NCI-H82 (cell line): ENCODE results near the gene E2F2.

ENCODE experiments used
- DNase-seq: peaks from one replicate; lab custom pipeline; 2025; lab: John Stamatoyannopoulos, UW

The E2F2 gene

DNA sequence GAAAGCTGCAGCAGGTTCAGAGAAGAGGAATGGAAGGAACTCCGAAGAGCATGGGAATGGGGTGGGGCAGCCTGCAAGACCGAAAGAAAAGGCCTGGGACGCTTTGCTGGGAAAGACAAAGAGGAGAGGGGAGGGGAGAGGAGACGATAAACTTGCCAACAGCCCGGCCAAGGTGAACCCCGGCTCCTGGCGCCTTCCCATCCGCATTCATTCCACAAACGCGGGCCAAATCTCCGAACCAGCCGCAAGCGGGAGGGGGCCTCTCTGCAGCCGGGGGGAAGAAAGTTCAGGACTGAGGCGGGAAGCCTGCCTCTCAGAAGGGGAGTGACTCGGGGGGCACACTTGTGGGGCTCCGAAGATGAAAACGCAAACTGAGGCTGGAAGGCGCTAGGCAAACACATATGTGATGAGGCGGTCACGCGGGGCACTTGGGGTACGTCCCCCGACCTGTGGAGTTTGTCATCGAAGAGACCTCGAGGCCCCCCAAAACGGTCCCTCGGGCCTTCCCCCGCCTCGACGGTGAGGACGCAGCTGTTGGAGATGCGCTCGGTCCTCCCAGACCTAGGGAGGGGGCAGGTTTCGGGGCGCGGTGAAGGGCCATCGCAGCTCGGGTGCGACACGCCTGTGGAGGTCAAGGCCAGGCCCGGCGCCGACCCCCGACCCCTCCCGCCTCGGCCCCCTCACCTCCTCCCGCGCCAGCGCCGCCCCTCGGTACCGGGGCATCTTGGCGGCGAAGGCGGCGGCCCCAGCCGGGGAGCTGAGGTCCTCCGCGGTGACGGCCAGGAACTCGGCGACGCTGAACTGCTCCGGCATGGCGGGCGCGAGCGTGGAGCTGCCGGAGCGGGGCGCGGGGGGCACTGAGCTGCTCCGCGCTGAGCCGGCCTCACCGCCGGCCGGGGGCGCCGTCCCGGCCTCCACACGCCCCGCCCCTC is 47.4 kb downstream of the E2F2 start, which contains the start of gene ASAP3:
TSS of gene ASAP3 (minus strand) at position 859 of the 932 bp plus-strand sequence. CDS start at position 813, 46 bp downstream.
- DNase-seq = no peak

DNA sequence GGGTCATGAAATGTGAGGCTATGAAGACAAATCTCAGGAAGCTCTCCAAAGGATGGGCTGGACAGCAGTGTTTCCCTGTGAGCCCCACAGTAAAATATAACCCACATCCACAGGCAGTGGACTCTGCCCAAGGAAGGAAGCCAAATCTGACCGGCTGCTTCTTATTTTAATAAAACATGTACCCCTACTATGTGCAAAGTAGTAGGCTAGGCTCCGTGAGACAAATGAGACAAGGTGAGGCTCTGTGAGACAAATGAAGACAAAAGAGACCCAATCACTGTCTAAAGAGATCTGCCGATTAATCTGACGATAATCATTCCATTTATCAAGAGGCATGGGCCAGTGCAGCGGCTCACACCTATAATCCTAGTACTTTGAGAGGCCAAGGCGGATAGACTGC is 49.1 kb downstream of the E2F2 start:
- peak; percentile 30 for DNase-seq

DNA sequence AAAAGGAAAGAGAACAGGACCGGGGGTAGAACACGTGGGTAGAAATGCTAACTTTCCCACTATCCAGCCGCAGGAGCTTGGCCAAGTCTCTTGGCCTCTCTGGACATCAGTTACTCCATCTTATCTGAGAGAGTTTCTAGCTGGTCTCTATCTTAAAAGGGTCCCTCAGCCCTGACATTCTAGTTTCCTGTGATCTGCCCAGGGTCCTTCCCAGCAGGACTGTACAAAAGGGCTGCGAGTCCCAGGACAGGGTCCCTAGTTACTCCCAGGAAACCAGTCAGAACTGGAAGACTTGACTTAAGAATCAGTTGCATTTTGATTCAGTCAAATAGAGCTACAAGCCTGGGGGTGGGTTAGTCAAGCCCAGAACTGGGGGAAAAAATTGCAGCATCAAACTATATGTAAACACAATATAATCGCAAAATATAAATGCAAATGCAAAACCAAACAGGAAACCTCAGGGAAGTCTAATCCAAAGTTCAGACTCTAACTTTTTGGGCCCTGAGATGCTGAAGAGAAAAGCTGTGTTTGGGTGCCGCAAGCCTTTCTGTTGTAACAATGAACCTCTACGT is 49.9 kb downstream of the E2F2 start:
- no peak for DNase-seq

- no peak for DNase-seq
These were observed 50.6 kb downstream of the E2F2 start for GRCh38 chr1:23480187-23481025.

- no peak for DNase-seq
These were observed 51.4 kb downstream of the E2F2 start for GRCh38 chr1:23479666-23479941.

DNA sequence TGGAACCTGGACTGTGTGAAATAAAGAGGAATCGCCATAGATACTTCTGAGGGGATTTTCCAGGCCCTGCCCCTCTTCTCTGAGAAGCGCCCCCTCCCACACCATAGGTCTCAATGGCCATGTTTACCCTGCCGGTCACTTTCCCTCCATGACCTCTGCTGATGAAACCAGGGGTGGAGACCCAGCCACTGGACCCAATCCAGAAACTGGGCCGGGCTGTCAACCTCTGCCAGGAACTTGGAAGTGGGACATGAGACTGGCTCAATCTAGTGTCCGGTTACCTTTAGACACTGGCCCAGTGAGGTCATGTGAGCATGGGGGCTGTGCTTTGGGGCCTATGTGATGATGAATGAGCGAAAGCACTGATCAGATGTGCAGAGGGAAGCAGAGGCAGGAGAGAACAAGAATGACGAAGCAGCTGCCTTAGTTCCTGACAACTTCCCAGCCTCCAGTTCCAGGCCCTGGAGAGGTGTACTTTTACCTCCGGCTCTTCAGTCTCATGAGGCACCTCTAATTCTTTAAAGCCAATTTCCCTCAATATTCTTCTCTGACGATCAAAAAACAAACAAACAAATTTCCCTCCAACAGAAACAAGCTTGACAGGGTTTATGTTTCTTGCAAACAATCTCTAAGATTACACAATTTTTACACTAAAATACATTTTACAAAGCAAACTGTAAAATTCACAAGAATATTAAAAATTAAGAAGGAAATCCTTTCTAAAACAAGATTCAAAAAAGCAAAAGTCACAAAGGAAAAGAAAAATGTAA is 52.0 kb downstream of the E2F2 start:
- no peak for DNase-seq

GRCh38 chr1:23477359-23478144 is 53.5 kb downstream of the E2F2 start:
- DNase-seq = no peak

DNA sequence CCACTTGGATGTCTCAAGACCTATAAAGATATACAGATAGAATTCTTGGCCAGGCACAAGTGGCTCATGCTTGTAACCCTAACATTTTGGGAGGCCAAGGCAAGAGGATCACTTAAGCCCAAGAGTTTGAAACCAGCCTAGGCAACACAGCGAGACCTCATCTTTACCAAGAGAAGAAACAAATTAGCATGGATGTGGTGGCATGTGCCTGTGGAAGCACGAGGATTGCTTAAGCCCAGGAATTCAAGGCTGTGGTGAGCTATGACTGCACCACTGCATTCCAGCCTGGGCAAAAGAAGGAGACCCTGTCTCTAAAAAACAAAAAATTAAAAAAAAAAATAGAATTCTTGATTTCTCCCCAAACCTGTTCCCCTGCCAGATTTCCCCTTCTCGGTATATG is 55.4 kb downstream of the E2F2 start:
- DNase-seq = no peak

DNA sequence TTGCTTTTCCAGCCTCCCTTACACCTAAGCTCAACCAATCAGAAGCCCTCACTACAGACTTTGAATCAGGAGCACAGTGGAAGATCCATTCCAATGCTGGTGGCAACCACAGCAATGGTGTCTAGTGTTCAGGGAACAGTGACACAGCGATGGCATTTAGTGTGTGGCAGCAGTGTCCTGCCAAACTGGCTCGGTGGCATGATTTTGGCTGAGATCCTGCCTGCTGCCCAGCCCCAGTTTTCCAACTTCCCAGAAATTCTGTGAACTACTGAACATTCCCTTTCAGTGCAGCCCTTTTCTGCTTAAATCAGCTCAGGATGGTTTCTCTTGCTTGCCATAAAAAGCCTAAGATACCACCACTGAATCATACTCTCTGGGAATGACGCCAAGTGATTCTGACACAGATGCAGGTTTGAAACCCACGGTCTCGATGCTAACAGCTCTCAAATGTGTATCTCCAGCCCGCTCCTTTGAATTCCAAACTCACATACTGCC is 55.9 kb downstream of the E2F2 start:
- no peak for DNase-seq

GRCh38 chr1:23473037-23473800 is 57.8 kb downstream of the E2F2 start:
- DNase-seq = no peak

- DNase-seq = no peak
These were observed 58.5 kb downstream of the E2F2 start for GRCh38 chr1:23472351-23473036.

DNA sequence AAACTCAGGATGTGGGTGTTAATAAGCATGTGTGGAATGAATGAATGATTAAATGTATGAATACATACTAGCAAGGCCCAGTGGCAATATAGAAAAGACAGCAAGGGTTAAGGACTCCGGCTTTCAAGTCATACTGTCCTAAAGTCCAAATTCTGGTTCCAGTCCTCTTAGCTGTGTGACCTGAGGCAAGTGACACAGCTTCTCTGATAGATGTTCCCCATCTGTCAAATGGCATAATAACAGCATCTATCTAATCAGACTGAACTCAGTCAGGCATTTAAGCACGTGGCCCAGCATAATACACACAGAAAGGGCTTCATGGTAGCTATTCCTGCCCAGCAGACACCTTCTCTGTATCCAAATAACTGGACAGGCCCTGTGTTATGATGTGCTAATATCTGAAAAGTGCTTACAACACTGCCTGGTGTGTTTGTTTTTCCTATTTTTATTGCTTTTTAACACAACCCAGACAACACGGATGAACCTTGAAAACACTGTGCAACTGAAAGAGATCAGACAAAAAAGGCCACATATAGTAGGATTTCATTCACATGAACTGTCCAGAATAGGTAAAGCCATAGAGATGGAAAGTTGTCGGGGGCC is 59.5 kb downstream of the E2F2 start:
- no peak for DNase-seq

DNA sequence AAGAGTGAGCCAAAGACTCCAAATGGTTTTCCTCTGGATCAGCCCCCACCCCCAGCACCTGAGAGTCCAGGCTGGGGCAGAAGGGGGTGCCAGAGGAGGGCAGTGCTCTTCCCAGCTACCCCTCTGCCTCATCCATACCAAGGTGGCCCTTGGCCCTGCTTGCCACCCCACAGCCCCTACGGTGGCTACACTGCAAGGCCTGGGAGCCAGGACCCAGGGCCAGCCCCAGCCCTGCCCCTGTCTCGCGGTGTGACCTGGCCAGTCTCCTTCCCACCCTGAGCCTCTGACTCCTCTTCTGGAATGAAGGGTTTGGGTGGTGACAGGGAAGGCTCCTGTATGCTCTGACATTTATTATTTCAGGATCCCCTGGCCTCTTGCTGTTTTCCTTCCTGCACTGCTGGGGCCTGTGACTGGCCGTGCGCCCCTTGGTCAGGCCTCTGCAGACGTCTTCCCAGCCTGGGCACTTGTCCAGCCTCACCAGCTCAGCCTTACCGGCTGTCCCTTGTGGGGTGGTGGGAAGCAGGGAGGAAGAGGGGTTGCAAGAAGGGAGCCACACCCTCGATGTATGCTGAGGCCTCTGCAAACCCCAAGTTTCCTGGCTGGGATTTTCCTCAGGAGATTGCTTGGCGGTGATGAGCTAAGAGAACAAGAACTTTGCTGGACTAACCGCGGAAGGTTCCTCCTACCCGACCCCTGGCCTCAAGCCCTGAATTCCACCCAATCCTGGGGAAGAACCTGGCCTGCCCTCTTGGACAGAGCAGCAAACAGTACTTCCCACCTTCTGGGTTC is 60.6 kb downstream of the E2F2 start:
- no peak for DNase-seq

- DNase-seq = no peak
These were observed 61.6 kb downstream of the E2F2 start for GRCh38 chr1:23469372-23469982.

GRCh38 chr1:23466423-23466989 is 64.5 kb downstream of the E2F2 start:
- no peak for DNase-seq

- DNase-seq = no peak
These were observed 67.7 kb downstream of the E2F2 start for GRCh38 chr1:23463286-23463685.

GRCh38 chr1:23462766-23463165 is 68.3 kb downstream of the E2F2 start:
- no peak for DNase-seq

- no peak for DNase-seq
These were observed 70.0 kb downstream of the E2F2 start for GRCh38 chr1:23461050-23461449.
